K562 treated with DMSO at 1 percent for 12 hours (cell line): ENCODE results near the gene AGBL2. TPM values are rescaled to one million over a fixed set of nuclear protein-coding genes. Genes with fewer than 3 reads are reported as not detected.

ENCODE experiments used
- total RNA-seq: library from RNA; unstranded; fragments of 300-600 nt; gene quantifications from 2 replicates; pipeline ENCODE4 v1.2.3, GENCODE V29; 2022; ENCODE audit not compliant: insufficient read depth

The AGBL2 gene, protein sequence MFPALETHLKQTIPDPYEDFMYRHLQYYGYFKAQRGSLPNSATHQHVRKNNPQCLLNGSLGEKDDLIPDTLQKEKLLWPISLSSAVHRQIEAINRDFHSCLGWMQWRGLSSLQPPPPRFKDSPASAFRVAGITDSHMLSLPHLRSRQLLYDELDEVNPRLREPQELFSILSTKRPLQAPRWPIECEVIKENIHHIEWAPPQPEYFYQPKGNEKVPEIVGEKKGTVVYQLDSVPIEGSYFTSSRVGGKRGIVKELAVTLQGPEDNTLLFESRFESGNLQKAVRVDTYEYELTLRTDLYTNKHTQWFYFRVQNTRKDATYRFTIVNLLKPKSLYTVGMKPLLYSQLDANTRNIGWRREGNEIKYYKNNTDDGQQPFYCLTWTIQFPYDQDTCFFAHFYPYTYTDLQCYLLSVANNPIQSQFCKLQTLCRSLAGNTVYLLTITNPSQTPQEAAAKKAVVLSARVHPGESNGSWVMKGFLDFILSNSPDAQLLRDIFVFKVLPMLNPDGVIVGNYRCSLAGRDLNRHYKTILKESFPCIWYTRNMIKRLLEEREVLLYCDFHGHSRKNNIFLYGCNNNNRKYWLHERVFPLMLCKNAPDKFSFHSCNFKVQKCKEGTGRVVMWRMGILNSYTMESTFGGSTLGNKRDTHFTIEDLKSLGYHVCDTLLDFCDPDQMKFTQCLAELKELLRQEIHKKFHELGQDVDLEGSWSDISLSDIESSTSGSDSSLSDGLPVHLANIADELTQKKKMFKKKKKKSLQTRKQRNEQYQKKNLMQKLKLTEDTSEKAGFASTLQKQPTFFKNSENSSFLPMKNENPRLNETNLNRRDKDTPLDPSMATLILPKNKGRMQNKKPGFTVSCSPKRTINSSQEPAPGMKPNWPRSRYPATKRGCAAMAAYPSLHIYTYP
- total RNA-seq, result 1.2 TPM in 1 of 2 replicates, not detected in the other

DNA sequence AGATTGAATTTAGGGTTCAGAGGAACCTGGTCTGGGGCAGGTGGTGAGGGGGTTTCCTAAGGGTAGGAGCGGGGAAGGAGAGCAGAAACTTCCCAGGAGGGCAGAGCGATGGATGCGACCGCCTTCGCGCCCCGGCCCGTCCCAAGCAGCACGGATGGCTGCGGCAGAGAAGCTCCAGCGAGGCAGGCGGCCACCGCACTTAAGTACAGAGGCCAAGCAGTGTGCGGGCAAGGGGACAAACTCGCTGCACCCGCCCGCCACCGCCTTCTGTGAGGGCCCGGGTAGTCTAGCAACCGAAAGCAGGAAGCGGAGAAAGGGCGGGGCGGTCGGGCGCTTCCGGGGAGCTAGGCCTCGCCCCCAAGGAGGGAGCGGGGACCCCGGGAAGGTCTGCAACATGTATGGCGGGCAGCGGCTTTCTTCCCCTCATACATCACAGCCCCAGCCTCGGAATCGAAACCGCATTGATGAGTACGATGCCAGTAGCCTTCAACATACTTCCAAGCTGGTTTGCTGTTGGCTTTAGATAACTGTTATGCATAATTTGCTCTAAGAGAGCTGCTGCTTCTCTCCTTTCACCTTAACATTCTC, at the start of gene AGBL2:
Gene AGBL2, minus strand, starts transcription at position 288 of the 588 bp plus-strand sequence. CDS start 719 bp downstream, outside the sequence.

DNA sequence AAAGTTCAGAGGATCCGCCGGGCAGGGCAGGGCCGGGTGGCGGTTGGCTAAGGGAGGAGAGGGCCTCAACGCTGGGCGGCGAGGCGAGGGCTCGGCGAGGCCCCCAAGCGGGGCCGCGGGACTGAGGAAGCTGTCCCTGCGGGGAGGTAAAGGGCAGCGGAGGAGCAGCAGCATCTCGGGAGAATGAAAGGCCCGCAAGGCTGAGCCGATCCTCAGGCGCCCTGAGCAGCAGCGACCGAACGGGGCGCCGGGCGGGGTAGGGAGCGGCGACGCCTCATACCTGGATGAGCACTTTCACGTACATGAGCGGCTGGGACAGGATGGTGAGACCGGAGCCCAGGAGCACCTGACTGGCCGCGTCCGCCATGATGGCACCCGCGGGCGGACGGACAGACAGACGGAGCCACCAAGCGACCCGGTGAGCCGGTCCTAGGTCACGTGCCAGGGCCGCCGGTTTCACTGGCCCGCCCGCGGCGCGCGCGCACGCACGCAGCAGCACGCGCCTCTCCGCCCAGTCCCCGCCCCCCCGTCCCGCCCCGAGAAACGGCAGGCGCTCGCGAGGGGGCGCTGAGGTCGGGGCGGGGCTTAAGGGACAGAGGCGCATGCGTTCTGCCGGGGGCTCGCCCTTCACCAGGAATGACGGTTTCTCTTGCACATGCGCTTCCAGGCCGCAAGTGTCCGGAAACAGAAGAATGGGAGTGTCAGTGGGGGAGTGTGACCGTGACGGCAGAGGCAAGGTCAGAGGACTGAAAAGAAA, 72.9 kb downstream of the AGBL2 start, which contains the start of gene MTCH2:
Gene MTCH2, minus strand, starts transcription at position 461 of the 757 bp plus-strand sequence. Its CDS starts 94 bp downstream, at position 367.

Other genes starting within 250 kb of the AGBL2 start
- 12.5 and 40.6 TPM in 2 replicates for gene CELF1, start 162.2 kb downstream of the AGBL2 start, total RNA-seq
- gene PTPMT1, start 149.8 kb downstream of the AGBL2 start, total RNA-seq, result 111 and 115 TPM in 2 replicates
- 8.0 and 13.1 TPM in 2 replicates for gene KBTBD4, start 136.4 kb downstream of the AGBL2 start, total RNA-seq
- 158 and 208 TPM in 2 replicates for gene NDUFS3, start 136.3 kb downstream of the AGBL2 start, total RNA-seq
- not detected in 2 replicates for gene FAM180B, start 128.7 kb downstream of the AGBL2 start, total RNA-seq
- not detected in 2 replicates for gene C1QTNF4, start 121.0 kb downstream of the AGBL2 start, total RNA-seq
- 60.6 and 71.2 TPM in 2 replicates for gene MTCH2, start 72.8 kb downstream of the AGBL2 start, total RNA-seq
- 11.4 and 55.2 TPM in 2 replicates for gene FNBP4, start 52.0 kb upstream of the AGBL2 start, total RNA-seq
- 12.2 and 40.7 TPM in 2 replicates for gene NUP160, start 133.0 kb upstream of the AGBL2 start, total RNA-seq